MM.1S (cell line): ENCODE results near the gene SLC28A1.
"Not testable (repeated sequence)": the region's sequence is repeated elsewhere in the genome, so short reads cannot be mapped to it uniquely, and the experiment has no call there.

Experiments
- DNase-seq: peaks from one replicate; pipeline ENCODE4 v3.0.0-alpha.2; 2015
- H2AFZ ChIP-seq: fragments of 300-600 bp; sonication (generic); 2 replicates; pipeline ENCODE4 v1.6.0; 2016; ENCODE audit warnings: antibody characterized with exemption, low read length
- H3F3A ChIP-seq: fragments of 300-600 bp; sonication (generic); 2 replicates; pipeline ENCODE4 v1.6.1; 2016; ENCODE audit warnings: mild to moderate bottlenecking, antibody characterized with exemption, low read length, moderate library complexity, mixed read lengths; ENCODE audit not compliant: insufficient read depth
- H3K27ac ChIP-seq: fragments of 300-600 bp; sonication (generic); 2 replicates; pipeline ENCODE4 v1.5.1; 2016; ENCODE audit warnings: mild to moderate bottlenecking, low read length
- H3K27me3 ChIP-seq: fragments of 300-600 bp; sonication (generic); replicated peaks from 2 replicates; pipeline ENCODE4 v1.6.0; 2016; ENCODE audit warnings: low read length; ENCODE audit not compliant: insufficient read depth
- H3K36me3 ChIP-seq: fragments of 300-600 bp; sonication (generic); replicated peaks from 2 replicates; pipeline ENCODE4 v1.6.1; 2016; ENCODE audit warnings: mild to moderate bottlenecking, low read length, mixed read lengths; ENCODE audit not compliant: insufficient read depth
- H3K4me1 ChIP-seq: fragments of 300-600 bp; sonication (generic); 2 replicates; pipeline ENCODE4 v1.6.1; 2016; ENCODE audit warnings: low read length, mixed read lengths
- H3K4me2 ChIP-seq: fragments of 300-600 bp; sonication (generic); 2 replicates; pipeline ENCODE4 v1.6.0; 2016; ENCODE audit warnings: low read depth, low read length
- H3K4me3 ChIP-seq: fragments of 300-600 bp; sonication (generic); 2 replicates; pipeline ENCODE4 v1.5.1; 2016; ENCODE audit warnings: low read length, mixed read lengths
- H3K79me2 ChIP-seq: fragments of 300-600 bp; sonication (generic); 2 replicates; pipeline ENCODE4 v1.6.1; 2016; ENCODE audit warnings: mixed run types, low read length, mixed read lengths
- H3K9ac ChIP-seq: fragments of 300-600 bp; sonication (generic); 2 replicates; pipeline ENCODE4 v1.6.1; 2016; ENCODE audit warnings: low read length, mixed read lengths
- H3K9me2 ChIP-seq: fragments of 300-600 bp; sonication (generic); replicated peaks from 2 replicates; pipeline ENCODE4 v1.6.1; 2016; ENCODE audit warnings: mild to moderate bottlenecking, low read length, mixed read lengths; ENCODE audit not compliant: insufficient read depth
- H3K9me3 ChIP-seq: fragments of 300-600 bp; sonication (generic); replicated peaks from 2 replicates; pipeline ENCODE4 v1.6.1; 2016; ENCODE audit warnings: mild to moderate bottlenecking, low read length, mixed read lengths; ENCODE audit not compliant: insufficient read depth
- H4K20me1 ChIP-seq: fragments of 300-600 bp; sonication (generic); 2 replicates; pipeline ENCODE4 v1.6.1; 2016; ENCODE audit warnings: mild to moderate bottlenecking, low read length, moderate library complexity, mixed read lengths; ENCODE audit not compliant: insufficient read depth
- EZH2 ChIP-seq: fragments of 300-600 bp; sonication (generic); optimal IDR thresholded peaks from 2 replicates; pipeline ENCODE3; 2017; ENCODE audit warnings: low read depth, mild to moderate bottlenecking, antibody characterized with exemption, low read length, mixed read lengths
- EZH2phosphoT487 ChIP-seq: fragments of 300-600 bp; sonication (generic); IDR thresholded peaks from 2 replicates; pipeline ENCODE4 v1.6.1; 2018; ENCODE audit warnings: antibody characterized with exemption, low read length
- TF ChIP-seq, protein P1 (sequence below): fragments of 300-600 bp; sonication (generic); IDR thresholded peaks from 2 replicates; pipeline ENCODE4 v1.5.1; 2016; ENCODE audit warnings: antibody characterized with exemption, low read length, mixed read lengths

The SLC28A1 gene

DNA sequence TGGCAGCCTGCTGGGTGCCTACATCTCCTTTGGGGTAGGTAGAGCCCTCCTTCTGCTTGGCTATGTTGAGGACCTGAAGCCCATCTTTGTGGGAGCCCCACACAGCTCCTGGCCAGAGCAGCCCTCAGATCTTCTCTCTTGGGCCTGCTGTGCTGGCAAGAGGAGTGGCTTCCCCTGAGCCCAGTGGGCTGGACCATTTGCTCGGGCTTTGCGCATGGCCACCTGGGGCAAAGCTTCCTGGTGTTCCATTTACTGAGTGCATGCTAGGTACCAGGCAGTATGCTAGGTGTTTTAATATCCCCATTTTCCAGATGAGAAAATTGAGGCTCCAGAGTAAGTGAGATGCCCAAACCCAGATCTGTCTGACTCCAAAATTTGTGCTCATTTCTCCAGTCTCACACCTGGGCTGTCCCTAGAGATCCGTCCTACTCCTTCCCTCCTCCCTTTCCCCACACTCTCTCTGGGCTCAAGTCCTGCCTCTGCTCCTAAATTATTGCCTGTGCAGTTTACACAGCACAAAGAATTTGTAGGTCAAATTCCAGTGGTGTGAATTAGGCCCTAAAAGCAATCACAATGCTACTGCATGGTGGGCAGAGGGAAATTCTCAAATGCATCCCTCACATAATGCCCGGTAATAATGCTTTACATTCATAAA is 39.7 kb downstream of the SLC28A1 start:
- TF ChIP-seq EZH2, result no peak
- TF ChIP-seq, protein P1, sequence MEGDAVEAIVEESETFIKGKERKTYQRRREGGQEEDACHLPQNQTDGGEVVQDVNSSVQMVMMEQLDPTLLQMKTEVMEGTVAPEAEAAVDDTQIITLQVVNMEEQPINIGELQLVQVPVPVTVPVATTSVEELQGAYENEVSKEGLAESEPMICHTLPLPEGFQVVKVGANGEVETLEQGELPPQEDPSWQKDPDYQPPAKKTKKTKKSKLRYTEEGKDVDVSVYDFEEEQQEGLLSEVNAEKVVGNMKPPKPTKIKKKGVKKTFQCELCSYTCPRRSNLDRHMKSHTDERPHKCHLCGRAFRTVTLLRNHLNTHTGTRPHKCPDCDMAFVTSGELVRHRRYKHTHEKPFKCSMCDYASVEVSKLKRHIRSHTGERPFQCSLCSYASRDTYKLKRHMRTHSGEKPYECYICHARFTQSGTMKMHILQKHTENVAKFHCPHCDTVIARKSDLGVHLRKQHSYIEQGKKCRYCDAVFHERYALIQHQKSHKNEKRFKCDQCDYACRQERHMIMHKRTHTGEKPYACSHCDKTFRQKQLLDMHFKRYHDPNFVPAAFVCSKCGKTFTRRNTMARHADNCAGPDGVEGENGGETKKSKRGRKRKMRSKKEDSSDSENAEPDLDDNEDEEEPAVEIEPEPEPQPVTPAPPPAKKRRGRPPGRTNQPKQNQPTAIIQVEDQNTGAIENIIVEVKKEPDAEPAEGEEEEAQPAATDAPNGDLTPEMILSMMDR, result no peak
- TF ChIP-seq EZH2phosphoT487, result no peak
- Histone ChIP-seq H3K4me2 (no peak overlapping the region), H3K27ac (no peak overlapping the region), H3K4me3 (no peak overlapping the region), H3K27me3 (no peaks in the 10 kb centered on the region), H3K9ac (no peak overlapping the region), H3K4me1 (peaks cover 4% of the 10 kb centered on the region), H3F3A (no peaks in the 10 kb centered on the region), H4K20me1 (no peaks in the 10 kb centered on the region), H3K36me3 (no peaks in the 10 kb centered on the region), H3K9me3 (no peaks in the 10 kb centered on the region), H3K79me2 (no peaks in the 10 kb centered on the region), H2AFZ (no peak overlapping the region), H3K9me2 (no peaks in the 10 kb centered on the region)
- DNase-seq, result no peak

DNA sequence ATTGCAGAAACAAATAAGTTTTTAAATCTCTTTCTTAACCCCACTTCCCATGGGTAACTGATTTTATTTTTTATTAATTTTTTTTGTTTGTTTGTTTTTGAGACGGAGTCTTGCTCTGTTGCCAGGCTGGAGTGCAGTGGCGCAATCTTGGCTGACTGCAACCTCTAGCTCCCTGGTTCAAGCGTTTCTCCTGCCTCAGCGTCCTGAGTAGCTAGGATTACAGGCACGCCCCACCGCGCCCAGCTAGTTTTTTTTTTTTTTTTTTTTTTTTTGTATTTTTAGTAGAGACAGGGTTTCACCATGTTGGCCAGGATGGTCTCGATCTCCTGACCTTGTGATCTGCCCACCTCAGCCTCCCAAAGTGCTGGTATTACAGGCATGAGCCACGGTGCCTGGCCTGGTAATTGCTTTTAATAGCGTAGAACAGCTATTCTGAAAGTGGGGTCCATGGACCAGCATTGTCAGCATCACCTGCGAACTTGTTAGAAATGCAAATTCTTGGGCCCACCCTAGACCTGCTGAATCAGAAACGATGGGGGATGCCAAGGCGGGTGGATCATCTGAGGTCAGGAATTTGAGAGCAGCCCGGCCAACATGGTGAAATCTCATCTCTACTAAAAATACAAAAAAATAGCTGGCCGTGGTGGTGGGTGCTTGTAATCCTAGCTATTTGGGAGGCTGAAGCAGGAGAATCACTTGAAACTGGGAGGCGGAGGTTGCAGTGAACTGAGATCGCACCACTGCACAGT is 40.5 kb downstream of the SLC28A1 start:
- H3K9me2 ChIP-seq, H3K4me2 ChIP-seq, H3K79me2 ChIP-seq, H3K27me3 ChIP-seq, DNase-seq, H3K9ac ChIP-seq, H3K27ac ChIP-seq, H3K36me3 ChIP-seq, H4K20me1 ChIP-seq, H3F3A ChIP-seq, H2AFZ ChIP-seq, H3K4me3 ChIP-seq, H3K4me1 ChIP-seq, H3K9me3 ChIP-seq: not testable (repeated sequence)

DNA sequence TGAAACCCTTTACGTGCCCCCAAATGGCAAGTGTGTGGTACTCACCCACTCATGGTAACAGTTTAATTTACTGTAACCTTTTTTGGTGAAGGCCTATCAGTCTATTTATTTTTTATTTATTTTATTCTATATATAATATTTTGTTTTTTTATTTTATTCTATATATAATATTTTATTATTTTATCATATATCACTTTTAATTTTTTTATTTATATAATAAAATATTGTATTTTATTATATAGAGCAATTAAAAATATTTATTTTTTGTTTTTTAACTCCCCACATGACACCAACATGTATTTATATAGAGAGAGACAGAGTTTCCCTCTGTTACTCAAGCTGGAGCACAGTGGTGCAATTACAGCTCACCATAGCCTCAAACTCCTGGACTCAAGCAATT is 41.4 kb downstream of the SLC28A1 start:
- Histone ChIP-seq H3F3A (no peaks in the 10 kb centered on the region), H3K9ac (no peak overlapping the region), H2AFZ (no peak overlapping the region), H3K4me3 (no peak overlapping the region), H3K27me3 (no peaks in the 10 kb centered on the region), H3K4me2 (no peak overlapping the region), H3K9me2 (no peaks in the 10 kb centered on the region), H4K20me1 (no peaks in the 10 kb centered on the region), H3K27ac (no peak overlapping the region), H3K79me2 (no peaks in the 10 kb centered on the region), H3K4me1 (peaks cover 4% of the 10 kb centered on the region), H3K36me3 (no peaks in the 10 kb centered on the region), H3K9me3 (no peaks in the 10 kb centered on the region)
- TF ChIP-seq EZH2 (no peak), EZH2phosphoT487 (no peak)
- TF ChIP-seq, protein P1, result no peak
- no peak for DNase-seq
